GM12878 (cell line): ENCODE measurements around the gene GJB1. TPM values are rescaled to one million over a fixed set of nuclear protein-coding genes. Genes with fewer than 3 reads are reported as not detected.

Source experiments
- ATAC-seq: fragments of 200-7000 bp; cut with Tn5 transposase; 3 replicates; pipeline ENCODE4 v1.9.1; 2020; ENCODE audit warnings: mild to moderate bottlenecking, moderate library complexity
- BruUV-seq: library from RNA; stranded (reverse); fragments of 400-500 nt; replicated peaks from 2 replicates; lab custom pipeline; 2021; lab: Mats Ljungman, UMichigan
- CTCF ChIA-PET: fragments of 300-600 bp; sonication (Branson Sonifier 250); formaldehyde crosslinking; extraction: SDS; loops from one replicate; lab custom pipeline; 2021; ENCODE audit warnings: inconsistent platforms; lab: Yijun Ruan, JAX
- POLR2A ChIA-PET: fragments of 350-600 bp; formaldehyde crosslinking; extraction: SDS; loops from one replicate; lab custom pipeline; 2021; ENCODE audit warnings: inconsistent platforms; lab: Charles Lee
- RAD21 ChIA-PET: fragments of 300-600 bp; sonication (Branson Sonifier 250); formaldehyde crosslinking; loops from one replicate; lab custom pipeline; 2023; ENCODE audit warnings: antibody characterized with exemption; ENCODE audit not compliant: unreplicated experiment; lab: Charles Lee
- SMC1A ChIA-PET: fragments of 300-600 bp; sonication (Branson Sonifier 250); formaldehyde crosslinking; loops from one replicate; lab custom pipeline; 2023; ENCODE audit not compliant: unreplicated experiment, uncharacterized antibody; lab: Charles Lee
- DNase-seq: peaks from one replicate; pipeline ENCODE4 v3.0.0-alpha.2; 2011; ENCODE audit warnings: low read depth, low spot score
- FAIRE-seq: peaks from 3 replicates; lab custom pipeline; 2011; peaks lifted over from hg19 to GRCh38; lab: Jason Lieb, UNC
- H2AFZ ChIP-seq: 2 replicates; pipeline ENCODE4 v1.6.0; 2011; ENCODE audit warnings: low read depth, low read length, control low read depth; ENCODE audit not compliant: control insufficient read depth
- H3K27ac ChIP-seq: 2 replicates; pipeline ENCODE4 v1.5.1; 2011; ENCODE audit warnings: control low read depth; ENCODE audit not compliant: control insufficient read depth, insufficient read depth
- H3K27me3 ChIP-seq, 2 experiments: replicated peaks in 1 of 2; 2 replicates each; pipeline versions ENCODE4 v1.6.0 to v1.6.1; 2011; ENCODE audit warnings: low read length in 1 of 2; ENCODE audit not compliant: control insufficient read depth in 2 of 2, insufficient read depth in 2 of 2
- H3K36me3 ChIP-seq, 2 experiments: 2 replicates each; pipeline ENCODE4 v1.5.1; 2011; ENCODE audit warnings: low read length in 1 of 2; ENCODE audit not compliant: control insufficient read depth in 2 of 2, insufficient read depth in 2 of 2
- H3K4me1 ChIP-seq: 2 replicates; pipeline ENCODE4 v1.6.1; 2011; ENCODE audit warnings: mild to moderate bottlenecking, low read length, moderate library complexity, mixed read lengths; ENCODE audit not compliant: control insufficient read depth, insufficient read depth
- H3K4me2 ChIP-seq: 2 replicates; pipeline ENCODE4 v1.6.0; 2011; ENCODE audit warnings: control low read depth; ENCODE audit not compliant: control insufficient read depth, insufficient read depth
- H3K4me3 ChIP-seq: fragments of 200-600 bp; sonication (generic); 2 replicates; pipeline ENCODE4 v1.5.1; 2016
- H3K79me2 ChIP-seq: 2 replicates; pipeline ENCODE4 v1.6.0; 2011; ENCODE audit warnings: low read length; ENCODE audit not compliant: control insufficient read depth, insufficient read depth
- H3K9ac ChIP-seq: 2 replicates; pipeline ENCODE4 v1.8.0; 2011; ENCODE audit warnings: low read length, control low read depth, mixed read lengths; ENCODE audit not compliant: control insufficient read depth, insufficient read depth
- H3K9me3 ChIP-seq: replicated peaks from 3 replicates; pipeline ENCODE4 v1.5.1; 2011; ENCODE audit warnings: mild to moderate bottlenecking, low read length; ENCODE audit not compliant: control insufficient read depth, insufficient read depth
- H4K20me1 ChIP-seq: 2 replicates; pipeline ENCODE4 v1.6.0; 2011; ENCODE audit not compliant: control insufficient read depth, insufficient read depth
- CREB1 ChIP-seq: IDR thresholded peaks from 2 replicates; pipeline ENCODE4 v1.6.1; 2012; ENCODE audit warnings: low read depth, mild to moderate bottlenecking, inconsistent platforms
- EZH2 ChIP-seq: IDR thresholded peaks from 2 replicates; pipeline ENCODE4 v1.6.1; 2012; ENCODE audit warnings: low read depth, mild to moderate bottlenecking, control low read depth, inconsistent platforms, low read length, borderline replicate concordance; ENCODE audit not compliant: control insufficient read depth
- JUNB ChIP-seq: IDR thresholded peaks from 2 replicates; pipeline ENCODE4 v1.6.1; 2016; ENCODE audit warnings: antibody characterized with exemption, mild to moderate bottlenecking
- MTA2 ChIP-seq: fragments of 450-650 bp; IDR thresholded peaks from 2 replicates; pipeline ENCODE4 v1.6.1; 2016; ENCODE audit warnings: low read depth, mild to moderate bottlenecking, moderate library complexity
- NBN ChIP-seq: fragments of 450-650 bp; IDR thresholded peaks from 2 replicates; pipeline ENCODE4 v1.6.1; 2016
- NFXL1 ChIP-seq: fragments of 450-650 bp; IDR thresholded peaks from 2 replicates; pipeline ENCODE4 v1.6.1; 2017; ENCODE audit warnings: antibody characterized with exemption, mild to moderate bottlenecking, borderline replicate concordance
- NR2C2 ChIP-seq: IDR thresholded peaks from 2 replicates; pipeline ENCODE4 v1.6.1; 2011; ENCODE audit warnings: borderline replicate concordance, low read depth; ENCODE audit not compliant: control insufficient read depth, insufficient read length
- WGBS: methylation state at CpG from one replicate; pipeline ENCODE4 v1.1.6; 2016; ENCODE audit warnings: low lambda C conversion rate; ENCODE audit not compliant: insufficient replicate concordance, insufficient coverage; ENCODE audit errors: missing lambda C conversion rate; 5-methylcytosine and 5-hydroxymethylcytosine counted together
- in situ Hi-C: fragments of 300-500 bp; cut with MboI; formaldehyde crosslinking; loops from 9 replicates; pipeline ENCODE4 v1.14.3; 2018; ENCODE audit warnings: mixed read lengths
- intact Hi-C: fragments of 100-400 bp; cut with micrococcal nuclease; formaldehyde crosslinking; loops from one replicate; pipeline ENCODE4 v1.14.2; 2022; ENCODE audit not compliant: unreplicated experiment
- polyA plus RNA-seq, 11 experiments: library from polyadenylated mRNA; depleted of rRNA in 4 of 11; unstranded in 6 of 11; stranded (reverse) in 5 of 11; fragments of >200 nt; fragmentation: Nextera tagmentation in 4 of 11; fragmentation: Illumina TruSeq in 1 of 11; extraction: Ambion mirVana in 4 of 11; extraction: Trizol in 1 of 11; gene quantifications; 1 replicate in 1 of 11; 2 replicates in 10 of 11; pipeline versions ENCODE4 v1.2.1 to v1.2.3, GENCODE V29; 2011 to 2016; ENCODE audit warnings: inconsistent platforms in 2 of 11, missing spikeins in 2 of 11, low read depth in 1 of 11
- total RNA-seq, 4 experiments: library from RNA; depleted of rRNA in 3 of 4; stranded (reverse); fragments of >200 nt in 3 of 4; fragmentation: Illumina TruSeq in 1 of 4; extraction: Trizol in 1 of 4; gene quantifications; 2 replicates each; pipeline versions ENCODE4 v1.2.1 to v1.2.3, GENCODE V29; 2013 to 2021
- TF ChIP-seq, protein P1 (sequence below): IDR thresholded peaks from 2 replicates; pipeline ENCODE4 v1.6.1; 2011; ENCODE audit warnings: borderline replicate concordance, low read depth, mild to moderate bottlenecking, moderate library complexity, mixed read lengths, low read length; ENCODE audit not compliant: insufficient read depth; ENCODE audit errors: extremely low read length
- TF ChIP-seq, protein P2 (sequence below): IDR thresholded peaks from 2 replicates; pipeline ENCODE4 v1.6.1; 2011; ENCODE audit warnings: mild to moderate bottlenecking, low read depth, low read length, moderate library complexity; ENCODE audit not compliant: insufficient replicate concordance

Gene GJB1
- total and polyA plus RNA-seq, 10 of the 15 experiments (the other 5 are each of a cell fraction or from before 2014, with no cell fraction given) = not detected

DNA sequence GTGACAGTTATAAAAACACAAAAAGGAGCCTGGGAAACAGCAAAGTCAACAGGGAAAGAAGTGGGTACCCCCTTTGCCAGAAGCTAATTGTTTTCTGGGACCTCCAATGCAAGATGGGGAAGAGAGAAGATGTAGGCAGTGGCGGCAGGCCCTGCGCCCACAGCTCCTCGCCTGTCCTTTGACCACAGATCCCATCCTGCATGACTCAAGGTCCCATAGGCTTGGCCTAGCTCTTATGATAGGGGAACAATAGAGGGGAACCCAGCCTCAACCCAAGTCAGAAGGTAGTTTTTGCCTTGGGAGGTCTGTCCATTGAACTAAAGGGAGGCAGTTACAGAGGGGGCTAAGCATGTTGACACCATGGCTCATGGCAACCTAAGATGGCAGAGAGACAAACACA, 16.8 kb downstream of the GJB1 start:
- no peaks in the 10 kb centered on the region for H3K9me3 ChIP-seq
- H3K27me3 ChIP-seq = no peaks in the 10 kb centered on the region
- ChIA-PET POLR2A (no interaction called here), RAD21 (no interaction called here), SMC1A (no interaction called here), CTCF (no interaction called here)
- no peaks in the 10 kb centered on the region for H4K20me1 ChIP-seq
- H3K79me2 ChIP-seq = no peaks in the 10 kb centered on the region
- FAIRE-seq (no peak), DNase-seq (no peak), ATAC-seq (no peak)
- BruUV-seq = TSS peak; percentile 84
- WGBS = 91% methylated on average over 3 of the region's 3 CpGs
- in situ Hi-C loops = no loop called here
- no peak overlapping the region for H3K4me2 ChIP-seq
- no peaks in the 10 kb centered on the region for H3K4me1 ChIP-seq
- no peak overlapping the region for H3K4me3 ChIP-seq
- intact Hi-C loops = no loop called here
- no peak overlapping the region for H3K27ac ChIP-seq
- H3K9ac ChIP-seq = no peak overlapping the region
- H3K36me3 ChIP-seq = no peaks in the 10 kb centered on the region; a peak in 1 of 4 replicates
- no peak overlapping the region for H2AFZ ChIP-seq
- TF ChIP-seq JUNB = no peak
- no peak for TF ChIP-seq NFXL1
- TF ChIP-seq MTA2 = no peak
- no peak for TF ChIP-seq EZH2
- TF ChIP-seq, protein P1, sequence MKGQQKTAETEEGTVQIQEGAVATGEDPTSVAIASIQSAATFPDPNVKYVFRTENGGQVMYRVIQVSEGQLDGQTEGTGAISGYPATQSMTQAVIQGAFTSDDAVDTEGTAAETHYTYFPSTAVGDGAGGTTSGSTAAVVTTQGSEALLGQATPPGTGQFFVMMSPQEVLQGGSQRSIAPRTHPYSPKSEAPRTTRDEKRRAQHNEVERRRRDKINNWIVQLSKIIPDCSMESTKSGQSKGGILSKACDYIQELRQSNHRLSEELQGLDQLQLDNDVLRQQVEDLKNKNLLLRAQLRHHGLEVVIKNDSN = no peak
- TF ChIP-seq, protein P2, sequence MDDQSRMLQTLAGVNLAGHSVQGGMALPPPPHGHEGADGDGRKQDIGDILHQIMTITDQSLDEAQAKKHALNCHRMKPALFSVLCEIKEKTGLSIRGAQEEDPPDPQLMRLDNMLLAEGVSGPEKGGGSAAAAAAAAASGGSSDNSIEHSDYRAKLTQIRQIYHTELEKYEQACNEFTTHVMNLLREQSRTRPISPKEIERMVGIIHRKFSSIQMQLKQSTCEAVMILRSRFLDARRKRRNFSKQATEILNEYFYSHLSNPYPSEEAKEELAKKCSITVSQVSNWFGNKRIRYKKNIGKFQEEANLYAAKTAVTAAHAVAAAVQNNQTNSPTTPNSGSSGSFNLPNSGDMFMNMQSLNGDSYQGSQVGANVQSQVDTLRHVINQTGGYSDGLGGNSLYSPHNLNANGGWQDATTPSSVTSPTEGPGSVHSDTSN = no peak
- no peak for TF ChIP-seq NBN
- no peak for TF ChIP-seq CREB1
- TF ChIP-seq NR2C2 = no peak
